OCI-LY7 (cell line): ENCODE measurements around the gene LIPC. TPM values are rescaled to one million over a fixed set of nuclear protein-coding genes. Genes with fewer than 3 reads are reported as not detected.

Source experiments
- BruUV-seq: library from RNA; stranded (reverse); fragments of 400-500 nt; replicated peaks from 2 replicates; lab custom pipeline; 2021; lab: Mats Ljungman, UMichigan
- CTCF ChIA-PET: fragments of 300-600 bp; sonication (Branson Sonifier 250); formaldehyde crosslinking; loops from one replicate; lab custom pipeline; 2022; ENCODE audit warnings: antibody characterized with exemption; ENCODE audit not compliant: unreplicated experiment; lab: Charles Lee
- POLR2A ChIA-PET: fragments of 300-600 bp; sonication (Branson Sonifier 250); formaldehyde crosslinking; loops from one replicate; lab custom pipeline; 2022; ENCODE audit warnings: antibody characterized with exemption; lab: Charles Lee
- DNase-seq: peaks from one replicate; pipeline ENCODE4 v3.0.0-alpha.2; 2015; ENCODE audit warnings: low spot score
- H2AFZ ChIP-seq: fragments of 200-600 bp; sonication (generic), shearing (Covaris generic); 2 replicates; pipeline ENCODE4 v1.6.1; 2014; ENCODE audit warnings: mild to moderate bottlenecking, antibody characterized with exemption, low read length, moderate library complexity
- H3K27ac ChIP-seq: fragments of 200-600 bp; sonication (generic); 2 replicates; pipeline ENCODE4 v1.5.1; 2014; ENCODE audit warnings: mixed run types, low read depth, mild to moderate bottlenecking, moderate library complexity, low read length, inconsistent platforms; ENCODE audit not compliant: poor library complexity, severe bottlenecking
- H3K36me3 ChIP-seq: fragments of 200-600 bp; sonication (generic); 2 replicates; pipeline ENCODE4 v1.6.1; 2014; ENCODE audit warnings: mild to moderate bottlenecking, antibody characterized with exemption, low read length, moderate library complexity, mixed read lengths; ENCODE audit not compliant: insufficient read depth
- H3K4me1 ChIP-seq: fragments of 200-600 bp; sonication (generic); 2 replicates; pipeline ENCODE4 v1.5.1; 2014; ENCODE audit warnings: mild to moderate bottlenecking, low read length; ENCODE audit not compliant: insufficient read depth, poor library complexity, severe bottlenecking
- H3K4me2 ChIP-seq: fragments of 200-600 bp; sonication (generic); 2 replicates; pipeline ENCODE4 v1.6.1; 2014; ENCODE audit warnings: mild to moderate bottlenecking, low read length
- H3K4me3 ChIP-seq: fragments of 200-600 bp; sonication (generic); 2 replicates; pipeline ENCODE4 v1.5.1; 2014; ENCODE audit warnings: mild to moderate bottlenecking, low read depth, low read length; ENCODE audit not compliant: poor library complexity, severe bottlenecking
- H3K79me2 ChIP-seq: fragments of 200-600 bp; sonication (generic); 2 replicates; pipeline ENCODE4 v1.6.1; 2016; ENCODE audit warnings: low read depth, mild to moderate bottlenecking, low read length, moderate library complexity, mixed read lengths; ENCODE audit not compliant: insufficient read depth
- H3K9me2 ChIP-seq: fragments of 200-600 bp; sonication (generic); 2 replicates; pipeline ENCODE4 v1.6.1; 2016; ENCODE audit warnings: mild to moderate bottlenecking, low read length, mixed read lengths; ENCODE audit not compliant: insufficient read depth
- H3K9me3 ChIP-seq: fragments of 200-600 bp; sonication (generic); 2 replicates; pipeline ENCODE4 v1.6.1; 2014; ENCODE audit warnings: mild to moderate bottlenecking, mixed run types, low read length, mixed read lengths
- H4K20me1 ChIP-seq: fragments of 200-600 bp; sonication (generic); 2 replicates; pipeline ENCODE4 v1.6.1; 2014; ENCODE audit warnings: mild to moderate bottlenecking, antibody characterized with exemption, low read length, moderate library complexity, mixed read lengths; ENCODE audit not compliant: insufficient read depth
- CTCF ChIP-seq: fragments of 200-600 bp; sonication (generic); conservative IDR thresholded peaks from 2 replicates; pipeline ENCODE4 v1.5.1; 2014; ENCODE audit warnings: mild to moderate bottlenecking, antibody characterized with exemption, low read length, moderate library complexity, mixed read lengths
- EZH2phosphoT487 ChIP-seq: fragments of 200-600 bp; sonication (generic); IDR thresholded peaks from 2 replicates; pipeline ENCODE4 v1.6.1; 2018; ENCODE audit warnings: low read depth, borderline replicate concordance, mild to moderate bottlenecking, mixed run types, antibody characterized with exemption, low read length, moderate library complexity, mixed read lengths
- intact Hi-C: fragments of 100-400 bp; cut with micrococcal nuclease; formaldehyde crosslinking; loops from one replicate; pipeline ENCODE4 v1.10.0; 2022; ENCODE audit not compliant: unreplicated experiment
- total RNA-seq, 2 experiments: library from RNA; depleted of rRNA in 1 of 2; stranded (reverse); fragments of >200 nt in 1 of 2; shearing (Covaris generic) in 1 of 2; gene quantifications; 2 replicates each; pipeline ENCODE4 v1.2.3, GENCODE V29; 2014 to 2022

The LIPC gene
- total RNA-seq, 2 experiments from 2014 or later: 0.50 TPM; not detected in 1

- Histone ChIP-seq H3K79me2 (no peaks in the 10 kb centered on the region), H3K4me1 (peaks cover 5% of the 10 kb centered on the region), H3K9me3 (no peaks in the 10 kb centered on the region), H3K4me3 (no peak overlapping the region), H3K27ac (no peak overlapping the region), H2AFZ (no peak overlapping the region), H3K4me2 (no peak overlapping the region), H3K36me3 (no peaks in the 10 kb centered on the region), H4K20me1 (no peaks in the 10 kb centered on the region), H3K9me2 (no peaks in the 10 kb centered on the region)
- TF ChIP-seq EZH2phosphoT487 (no peak), CTCF (no peak)
- ChIA-PET CTCF (interaction anchor here (0.6 kb wide), 1 partner anchor 42 kb away, joined by 3 read pairs; no protein-coding TSS in a partner anchor), POLR2A (interaction anchor here (0.6 kb wide), 1 partner anchor 9 kb away, joined by 4 read pairs; no protein-coding TSS in a partner anchor)
- intact Hi-C loops: no loop called here
- no TSS peak for BruUV-seq
- DNase-seq: no peak
Measured at GRCh38 chr15:58546635-58547627, 115.1 kb downstream of the LIPC start.

GRCh38 chr15:58547628-58548307, 116.0 kb downstream of the LIPC start:
- Histone ChIP-seq H3K4me1 (peaks cover 5% of the 10 kb centered on the region), H3K36me3 (no peaks in the 10 kb centered on the region), H3K27ac (no peak overlapping the region), H3K9me3 (no peaks in the 10 kb centered on the region), H3K79me2 (no peaks in the 10 kb centered on the region), H4K20me1 (no peaks in the 10 kb centered on the region), H2AFZ (no peak overlapping the region), H3K4me2 (no peak overlapping the region), H3K9me2 (no peaks in the 10 kb centered on the region), H3K4me3 (no peak overlapping the region)
- TF ChIP-seq EZH2phosphoT487 (no peak), CTCF (no peak)
- no peak for DNase-seq
- ChIA-PET POLR2A (no interaction called here), CTCF (interaction anchor here (0.6 kb wide), 1 partner anchor 43 kb away, joined by 3 read pairs; no protein-coding TSS in a partner anchor)
- BruUV-seq: no TSS peak
- intact Hi-C loops: no loop called here
